Ramos (cell line): Measurements from ENCODE around the gene NOTCH1.
"Not testable (repeated sequence)": the region's sequence is repeated elsewhere in the genome, so short reads cannot be mapped to it uniquely, and the experiment has no call there.

Source experiments
- in situ Hi-C: fragments of 300-500 bp; cut with MboI; formaldehyde crosslinking; loops from one replicate; pipeline ENCODE4 v1.14.3; 2022; ENCODE audit warnings: low sequenced_read_pairs; ENCODE audit not compliant: unreplicated experiment

Gene NOTCH1

DNA sequence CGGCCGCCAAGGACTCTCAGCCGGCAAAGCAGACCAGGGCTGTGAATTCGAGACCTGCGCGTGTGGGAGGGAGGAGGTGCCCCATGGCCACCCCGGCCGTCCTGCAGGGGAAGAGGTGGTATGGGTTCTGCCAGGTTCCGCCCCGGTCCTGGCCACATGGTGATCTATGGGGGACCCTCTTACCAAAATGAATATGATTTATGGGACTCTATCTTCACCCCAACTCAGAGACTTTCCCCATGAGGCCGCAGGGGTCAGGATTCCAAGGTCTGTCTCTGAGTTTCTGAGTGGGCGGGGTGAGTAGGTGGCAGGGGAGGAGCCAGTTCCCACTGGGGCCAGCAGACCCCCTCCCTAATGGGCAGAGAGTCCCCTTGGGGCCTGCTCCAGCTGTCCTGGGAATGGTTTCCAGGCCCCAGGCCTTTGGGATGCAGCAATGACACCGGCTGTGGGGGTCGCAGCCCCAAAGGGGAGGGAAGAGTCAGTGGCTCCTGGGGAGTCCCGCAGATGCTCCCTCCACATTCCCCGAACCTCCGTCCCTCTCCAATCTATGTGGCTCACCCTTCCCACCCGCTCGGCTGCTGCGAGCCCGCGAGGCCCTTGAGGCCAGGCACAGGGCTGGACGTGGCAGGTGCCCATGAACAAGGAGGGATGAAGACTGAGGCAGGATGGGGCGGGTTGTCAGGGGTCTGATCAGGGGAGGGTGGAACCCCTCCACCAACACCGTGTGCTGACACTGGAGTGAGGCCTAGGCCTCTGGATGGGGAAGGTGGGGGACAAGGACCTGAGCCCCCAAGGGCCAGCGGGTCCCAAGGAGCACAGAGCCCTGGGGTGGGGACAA, 20.1 kb upstream of the NOTCH1 start:
- in situ Hi-C loops, result no loop called here

DNA sequence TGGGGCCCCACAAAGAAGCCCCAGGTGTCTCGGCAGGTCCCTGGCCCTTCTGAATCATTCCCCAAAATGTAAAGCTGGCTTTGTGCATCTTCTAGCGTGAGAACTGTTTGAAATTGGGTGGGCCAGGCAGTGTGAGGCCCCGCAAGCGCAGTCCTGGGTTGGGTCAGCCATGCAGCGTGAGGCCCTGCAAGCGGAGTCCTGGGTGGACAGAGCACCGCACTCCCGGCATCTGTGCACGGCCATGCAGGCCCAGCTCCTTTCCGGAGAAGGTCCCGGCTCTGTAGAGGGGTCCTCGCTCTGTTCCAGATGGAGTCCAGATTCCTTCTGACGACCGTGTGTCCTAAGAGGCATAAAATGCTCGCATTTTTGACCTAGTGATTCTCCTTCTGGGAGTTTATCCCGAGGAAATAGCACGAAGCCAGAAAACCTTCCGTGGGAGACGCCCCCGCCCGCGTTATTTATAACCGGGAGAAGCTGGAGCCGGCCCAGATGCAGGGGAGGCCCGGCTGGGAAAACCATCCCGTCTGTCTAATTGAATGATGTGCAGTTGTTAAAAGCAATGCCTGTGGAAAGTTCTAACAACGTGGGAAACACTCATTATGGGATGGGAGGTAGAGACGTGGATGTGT, 19.4 kb upstream of the NOTCH1 start:
- in situ Hi-C loops, result no loop called here

DNA sequence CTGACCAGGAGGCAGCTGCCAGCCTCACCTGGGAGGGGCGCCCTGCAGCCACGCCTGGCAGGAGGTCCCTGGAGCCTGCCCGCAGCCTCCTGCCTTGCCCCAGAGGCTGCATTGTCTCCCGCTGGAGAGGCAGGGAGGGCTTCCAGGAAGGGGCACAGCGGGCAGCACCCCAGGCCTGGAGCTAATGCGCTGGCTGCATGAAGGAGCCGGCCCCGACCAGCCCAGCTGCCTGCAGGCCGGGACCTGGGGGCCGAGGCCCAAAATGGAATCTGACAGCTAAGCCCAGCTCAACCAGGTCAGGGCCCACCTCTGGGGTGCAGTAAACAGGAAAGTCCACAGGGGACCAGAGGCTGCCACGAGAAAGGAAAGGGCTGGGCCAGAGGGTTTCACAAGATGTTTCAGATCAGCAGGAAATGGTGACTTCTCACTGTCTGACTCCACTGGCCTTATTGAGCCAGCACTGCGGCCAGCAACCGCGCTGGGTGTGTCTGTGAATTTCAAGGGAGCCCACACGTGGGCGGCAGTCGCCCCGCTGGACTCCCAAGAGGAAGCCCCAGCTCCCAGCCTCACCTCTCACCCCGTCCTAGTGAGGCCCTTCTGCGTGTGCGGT, 18.6 kb upstream of the NOTCH1 start:
- in situ Hi-C loops, result no loop called here

DNA sequence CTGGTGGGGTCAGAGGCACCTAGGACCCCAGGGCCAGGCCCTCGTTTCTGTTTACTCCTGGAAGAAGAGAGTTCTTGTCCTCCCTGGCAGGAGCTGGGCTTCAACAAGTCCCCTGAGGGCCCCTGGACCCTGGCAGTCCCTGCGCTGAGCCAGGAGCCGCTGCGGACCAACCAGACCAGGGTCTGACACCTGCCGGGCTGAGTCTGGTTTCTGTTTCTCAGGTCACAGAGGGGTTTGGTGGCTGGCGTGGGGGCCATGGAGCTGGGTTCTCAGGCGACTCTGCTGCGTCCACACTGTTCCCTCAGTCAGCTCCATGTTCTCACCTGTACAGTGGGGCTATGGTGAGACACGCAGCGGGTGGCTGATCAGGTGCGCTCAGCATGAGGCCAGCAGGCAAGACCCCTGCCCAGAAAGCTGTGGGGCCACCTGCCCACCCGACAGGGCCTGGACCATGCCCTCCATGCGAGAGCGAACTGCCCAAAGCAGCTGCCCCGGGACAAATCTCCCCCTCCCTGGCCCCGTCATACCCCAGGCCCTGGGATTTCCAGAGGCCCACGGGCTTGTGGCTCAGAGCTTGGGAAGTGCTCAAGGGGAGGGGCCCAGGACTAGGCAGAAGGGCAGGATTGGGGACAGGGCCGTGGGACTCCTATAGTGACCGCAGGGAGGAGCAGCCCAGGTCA, 17.9 kb upstream of the NOTCH1 start:
- in situ Hi-C loops, result no loop called here

DNA sequence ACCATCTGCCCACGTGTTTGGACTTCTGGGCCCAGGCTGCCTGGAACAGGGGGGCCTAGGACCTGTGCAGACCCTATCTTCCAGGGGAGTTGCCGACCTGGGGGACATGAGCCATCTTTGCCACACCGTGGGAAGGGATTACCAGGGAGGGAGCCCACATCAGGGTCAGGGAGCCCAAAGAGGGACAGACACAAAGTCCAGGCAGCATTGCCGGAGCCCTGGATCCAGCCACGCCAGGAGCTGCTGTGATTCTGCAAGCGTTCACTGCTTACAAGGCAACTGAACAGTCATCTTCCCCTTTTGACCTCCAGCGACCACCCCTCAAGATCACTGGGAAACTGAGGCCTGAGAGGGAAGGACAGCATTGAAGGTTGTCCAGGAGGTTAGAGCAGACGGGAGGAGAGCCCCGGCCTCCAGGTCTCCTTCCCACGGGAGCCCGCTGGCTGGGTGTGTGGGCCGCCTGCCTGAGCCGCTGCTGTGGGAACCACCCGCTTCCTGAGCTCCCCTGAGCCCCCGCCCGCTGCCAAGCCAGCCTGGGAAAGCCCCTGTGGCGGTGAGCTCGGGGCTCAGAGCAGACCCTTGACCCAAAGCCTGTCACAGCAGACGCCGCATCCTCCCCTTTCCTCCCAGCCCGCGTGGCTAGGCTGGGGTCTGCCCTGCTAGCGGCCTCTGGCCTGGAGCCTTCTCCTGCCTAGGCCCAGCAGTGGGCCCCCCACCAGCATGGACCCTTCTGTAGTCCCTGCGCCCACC, 17.1 kb upstream of the NOTCH1 start:
- in situ Hi-C loops, result no loop called here

DNA sequence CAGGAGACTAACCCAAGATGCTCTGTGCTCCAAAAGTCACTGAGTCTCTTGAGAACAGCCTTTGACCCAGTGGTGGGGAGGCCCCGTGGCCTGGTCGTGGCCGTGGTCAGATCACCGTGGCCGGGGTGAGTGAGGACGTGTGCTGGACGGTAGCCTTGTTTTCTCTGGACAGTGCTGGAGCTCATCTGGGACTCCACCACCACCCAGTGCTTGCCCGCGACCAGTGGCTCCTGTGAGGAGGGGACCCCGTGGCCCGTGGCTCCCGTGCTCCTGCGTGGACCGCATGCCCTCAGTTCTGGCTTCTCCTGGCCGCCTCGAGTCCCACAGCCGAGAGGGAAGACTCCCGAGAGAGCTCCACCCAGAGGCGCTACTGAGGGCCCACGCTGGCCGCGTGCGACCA, 15.9 kb upstream of the NOTCH1 start:
- in situ Hi-C loops, result no loop called here

DNA sequence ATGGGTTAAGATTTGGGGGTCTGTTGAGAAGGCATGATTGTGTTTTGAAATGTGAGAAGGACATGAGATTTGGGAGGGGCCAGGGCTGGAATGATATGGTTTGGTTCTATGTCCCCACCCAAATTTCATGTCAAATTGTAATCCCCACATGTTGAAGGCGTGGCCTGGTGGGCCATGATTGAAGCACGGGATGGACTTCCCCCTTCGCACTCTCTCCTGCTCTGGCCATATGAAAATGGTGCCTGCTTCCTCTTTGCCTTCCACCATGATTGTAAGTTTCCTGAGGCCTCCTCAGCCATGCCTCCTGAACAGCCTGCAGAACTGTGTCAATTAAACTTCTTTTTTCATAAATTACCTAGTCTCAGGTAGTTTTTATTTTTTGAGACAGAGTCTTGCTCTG, 14.7 kb upstream of the NOTCH1 start:
- in situ Hi-C loops, result no loop called here

DNA sequence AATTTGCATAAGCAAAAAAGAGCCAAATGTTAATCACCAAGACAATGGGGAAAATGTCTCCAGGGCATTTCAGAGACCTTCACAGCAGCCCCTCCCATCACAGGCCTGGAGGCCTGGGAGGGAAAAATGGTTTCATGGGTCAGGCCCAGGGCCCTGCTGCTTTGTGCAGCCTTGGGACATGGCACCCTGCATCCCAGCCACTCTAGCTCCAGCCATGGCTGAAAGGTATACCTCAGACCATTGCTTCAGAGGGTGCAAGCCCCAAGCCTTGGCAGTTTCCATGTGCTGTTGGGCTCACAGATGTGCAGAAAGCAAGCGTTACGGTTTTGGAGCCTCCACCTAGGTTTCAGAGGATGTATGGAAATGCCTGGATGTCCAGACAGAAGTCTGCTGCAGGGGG, 13.5 kb upstream of the NOTCH1 start:
- in situ Hi-C loops, result not testable (repeated sequence)

DNA sequence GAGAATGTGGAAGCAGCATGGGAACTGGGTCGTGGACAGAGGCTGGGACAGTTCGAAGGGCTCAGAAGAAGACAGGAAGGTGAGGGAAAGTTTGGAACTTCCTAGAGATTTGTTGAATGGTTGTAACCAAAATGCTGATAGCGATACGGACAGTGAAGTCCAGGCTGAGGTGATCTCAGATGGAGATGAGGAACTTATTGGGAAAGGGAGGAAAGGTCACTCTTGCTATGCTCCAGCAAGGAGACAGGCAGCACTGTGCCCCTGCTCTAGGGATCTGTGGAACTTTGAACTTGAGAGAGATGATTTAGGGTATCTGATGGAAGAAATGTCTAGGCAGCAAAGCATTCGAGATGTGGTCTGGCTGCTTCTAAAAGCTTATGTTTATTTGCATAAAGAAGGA, 13.0 kb upstream of the NOTCH1 start:
- in situ Hi-C loops, result not testable (repeated sequence)

DNA sequence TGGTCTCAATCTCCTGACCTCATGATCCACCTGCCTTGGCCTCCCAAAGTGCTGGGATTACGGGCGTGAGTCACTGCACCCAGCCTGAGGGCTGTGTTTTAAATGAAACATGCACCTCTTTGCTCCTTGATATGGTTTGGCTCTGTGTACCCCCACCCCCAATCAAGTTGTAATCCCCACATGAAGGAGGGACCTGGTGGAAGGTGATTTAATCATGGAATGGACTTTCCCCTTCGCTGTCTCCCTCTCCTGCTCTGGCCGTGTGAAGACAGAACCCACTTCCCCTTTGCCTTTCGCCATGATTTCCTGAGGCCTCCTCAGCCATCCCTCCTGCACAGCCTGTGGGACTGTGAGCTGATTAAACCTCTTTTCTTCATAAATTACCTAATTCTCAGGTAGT, 12.5 kb upstream of the NOTCH1 start:
- in situ Hi-C loops, result no loop called here

DNA sequence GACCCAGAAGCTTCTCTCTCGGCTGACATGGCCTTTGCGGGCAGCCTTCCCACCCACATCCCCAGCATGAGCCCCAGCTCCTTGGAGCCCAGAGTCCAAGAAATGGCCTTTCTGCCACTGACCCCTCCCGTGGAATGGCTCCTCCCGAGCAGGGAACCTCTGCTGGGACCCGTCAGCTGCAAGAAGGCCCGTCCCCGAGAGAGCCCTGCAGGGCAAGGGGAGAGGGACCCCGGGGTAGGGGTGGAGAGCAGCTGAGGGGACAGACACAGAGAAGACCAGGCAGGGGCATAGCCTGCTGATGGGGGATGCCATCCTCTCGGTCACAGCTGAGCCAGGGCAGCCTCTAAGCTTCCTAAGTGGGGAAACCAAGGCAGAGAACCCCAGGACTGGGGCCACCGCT, 11.2 kb upstream of the NOTCH1 start:
- in situ Hi-C loops, result no loop called here

DNA sequence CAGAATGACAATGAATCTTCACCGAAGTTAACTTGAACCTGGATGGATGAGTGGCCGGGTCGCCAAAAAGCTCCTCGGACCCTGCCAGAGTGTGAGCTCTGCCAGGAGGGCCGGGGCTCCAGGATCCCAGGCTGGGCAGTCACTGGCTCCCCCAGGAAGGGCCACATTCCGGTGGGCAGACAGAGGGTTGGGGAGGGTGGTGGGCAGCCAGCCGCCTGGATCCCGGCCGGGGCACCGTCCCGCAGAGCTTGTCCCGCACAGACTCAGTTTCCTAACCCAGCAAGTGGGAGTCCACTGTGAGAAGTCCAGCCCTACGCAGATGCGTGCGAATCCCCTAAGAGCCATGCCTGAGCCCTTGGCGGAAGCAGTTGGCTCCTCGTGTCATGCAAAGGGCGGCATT, 10.3 kb upstream of the NOTCH1 start:
- in situ Hi-C loops, result no loop called here

DNA sequence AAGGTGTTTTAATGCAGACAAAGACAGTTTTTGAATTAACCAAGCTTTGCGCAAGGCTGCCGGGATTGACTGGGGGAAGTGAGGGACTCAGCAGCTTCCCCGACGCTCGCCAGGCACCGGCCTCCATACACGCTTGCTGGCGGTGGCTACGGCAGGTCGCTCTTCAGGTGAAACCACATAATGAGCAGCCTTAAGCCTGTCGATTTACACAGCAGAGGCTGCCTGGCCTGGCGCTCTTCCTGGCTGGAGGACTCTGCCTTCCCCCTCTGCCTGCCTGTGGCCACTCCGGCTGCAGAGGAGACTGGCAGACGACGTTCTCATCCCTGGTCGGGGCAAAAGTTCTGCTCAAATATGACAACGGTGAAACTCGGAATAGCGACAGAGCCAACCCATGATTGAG, 9.0 kb upstream of the NOTCH1 start:
- in situ Hi-C loops, result no loop called here

DNA sequence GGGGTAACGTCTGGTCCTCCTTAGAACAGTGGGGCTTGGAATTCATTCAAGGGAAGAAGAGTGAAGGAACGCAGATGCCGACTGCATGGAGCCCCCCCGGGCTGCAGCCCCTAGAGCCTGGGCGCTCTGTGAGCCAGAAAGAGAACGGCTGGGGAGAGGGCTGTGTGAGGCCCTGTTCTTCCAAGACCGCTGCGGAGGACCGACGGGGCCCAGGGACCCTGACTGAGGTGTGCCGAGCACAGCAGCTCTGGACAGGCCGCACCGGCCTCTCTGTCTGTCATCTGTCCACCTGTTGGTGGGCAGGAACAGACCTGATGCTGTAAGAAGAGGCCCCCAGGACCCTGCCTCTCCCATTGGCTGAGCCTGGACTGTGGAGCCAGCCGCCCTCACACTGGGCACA, 7.7 kb upstream of the NOTCH1 start:
- in situ Hi-C loops, result no loop called here

DNA sequence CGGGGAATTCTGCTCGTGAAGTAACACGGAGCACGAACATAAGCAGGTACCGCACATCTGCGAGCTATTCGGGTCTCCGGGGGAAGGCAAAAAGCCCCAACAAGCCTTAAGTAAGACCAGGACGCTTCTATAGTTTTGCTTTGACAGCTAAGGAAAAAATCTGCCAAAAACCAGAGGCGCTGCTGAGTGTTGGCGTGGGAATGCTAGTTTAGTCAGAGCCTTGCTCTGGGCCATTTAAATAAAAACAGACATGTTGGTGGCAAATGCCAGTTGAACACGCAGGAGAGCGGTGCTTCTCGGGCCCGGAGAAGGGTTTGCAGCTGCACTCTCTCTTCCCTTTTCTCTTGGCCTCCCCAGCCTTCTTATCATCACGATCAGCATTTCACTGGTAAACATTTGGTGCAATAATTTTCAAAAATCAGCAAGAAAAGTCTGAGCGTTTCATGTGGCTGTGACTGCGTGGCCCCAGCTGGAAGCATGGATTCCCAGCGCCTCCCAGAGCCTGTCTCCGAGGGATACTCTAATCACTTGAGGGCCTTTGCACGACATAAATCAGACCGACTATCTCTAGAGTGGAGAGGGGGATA, 6.4 kb upstream of the NOTCH1 start:
- in situ Hi-C loops, result no loop called here

DNA sequence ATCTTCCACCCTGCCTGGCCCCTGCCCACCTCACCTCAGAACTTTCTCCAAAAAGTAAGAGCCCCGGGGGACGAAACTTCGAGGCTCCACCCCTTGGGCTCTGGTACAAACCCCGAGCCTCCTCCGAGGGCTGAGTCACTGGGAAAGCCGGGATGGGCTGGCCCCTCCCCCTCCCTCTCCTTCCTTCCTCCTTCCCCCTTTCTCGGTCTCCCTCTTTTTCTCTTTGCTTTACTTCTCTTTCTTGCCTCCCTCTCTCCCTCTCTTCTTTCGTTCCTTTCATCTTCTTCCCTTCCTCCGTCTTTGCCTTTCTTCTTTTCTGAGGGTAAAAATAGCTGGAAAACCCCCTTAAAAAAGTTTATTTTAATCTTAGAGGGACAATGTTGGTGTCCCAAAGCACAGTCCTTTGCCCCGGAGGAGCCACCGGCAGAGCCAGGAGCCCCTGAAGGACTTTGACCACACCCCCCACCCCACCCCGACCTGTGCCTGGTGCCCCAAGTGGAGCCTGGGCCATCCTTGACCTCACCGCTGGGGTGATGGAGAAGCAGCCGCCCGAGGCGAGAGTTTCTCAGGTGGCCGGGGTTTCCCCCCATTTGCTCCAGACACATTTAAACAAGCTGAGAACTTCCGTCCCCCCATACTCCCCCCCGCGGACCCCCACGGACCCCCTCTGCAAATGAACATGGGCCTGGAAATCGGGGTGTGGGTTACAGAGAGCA, 5.7 kb upstream of the NOTCH1 start:
- in situ Hi-C loops, result no loop called here

DNA sequence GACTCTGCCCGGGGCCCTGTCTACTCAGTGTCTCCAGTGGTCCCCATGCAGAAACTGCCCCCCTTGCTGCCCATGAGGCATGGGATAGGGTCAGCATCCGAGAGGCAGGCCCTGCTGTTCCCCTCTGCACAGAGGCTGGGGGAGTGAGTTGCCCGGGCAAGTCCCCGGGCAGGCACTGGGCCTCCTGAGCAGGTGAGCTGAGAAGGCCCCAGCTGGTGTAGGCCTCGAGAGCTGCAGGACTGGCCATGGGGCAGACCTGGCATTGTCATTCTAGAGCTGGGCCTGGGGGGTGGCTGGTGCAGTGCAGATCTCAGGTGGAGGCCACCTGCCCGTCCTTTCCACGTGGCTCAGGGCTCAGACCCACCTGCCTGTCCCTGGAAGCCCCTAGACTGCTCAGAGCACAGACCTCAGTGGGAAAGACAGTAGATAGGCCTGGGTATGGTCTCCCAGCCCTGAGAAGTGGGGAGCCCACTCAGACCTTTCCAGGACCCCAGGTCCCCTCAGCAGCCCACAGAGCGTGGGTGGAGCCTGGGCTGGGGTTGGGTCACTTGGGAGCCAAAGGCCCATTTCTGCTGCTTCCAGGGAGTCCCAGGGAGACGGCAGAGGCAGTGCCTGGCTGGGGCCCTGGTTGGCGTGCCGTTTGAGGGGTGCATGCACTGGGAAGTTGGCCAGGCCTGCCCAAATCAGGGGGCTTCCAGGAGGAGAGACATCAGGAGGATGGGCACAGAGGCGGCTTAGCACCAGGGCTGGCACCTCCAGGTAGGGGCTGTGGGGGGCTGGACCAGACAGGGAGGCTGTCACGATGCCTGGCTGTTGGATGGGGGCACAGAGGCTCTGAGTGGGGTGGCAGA, 4.8 kb upstream of the NOTCH1 start:
- in situ Hi-C loops, result no loop called here
